Fibroblast of lung (primary cell): Measurements from ENCODE around the gene LPCAT3. TPM values are rescaled to one million over a fixed set of nuclear protein-coding genes. Genes with fewer than 3 reads are reported as not detected.

ENCODE experiments used
- DNase-seq, 2 donors: peaks; one replicate each; pipeline versions ENCODE4 v3.0.0 to v3.0.0-alpha.2; 2010; ENCODE audit warnings: low read depth in 2 of 2
- H2AFZ ChIP-seq: 2 replicates; pipeline ENCODE4 v1.5.1; 2012; ENCODE audit warnings: low read length, control low read depth, inconsistent platforms
- H3K27ac ChIP-seq: 2 replicates; pipeline ENCODE4 v1.5.1; 2011; ENCODE audit warnings: low read length, control low read depth; ENCODE audit not compliant: insufficient read depth
- H3K27me3 ChIP-seq: 2 replicates; pipeline ENCODE4 v1.5.1; 2011; ENCODE audit warnings: mild to moderate bottlenecking, low read length; ENCODE audit not compliant: control insufficient read depth, insufficient read depth
- H3K36me3 ChIP-seq: 2 replicates; pipeline ENCODE4 v1.5.1; 2011; ENCODE audit warnings: low read length; ENCODE audit not compliant: control insufficient read depth, insufficient read depth
- H3K4me1 ChIP-seq: 2 replicates; pipeline ENCODE4 v1.5.1; 2011; ENCODE audit warnings: low read length; ENCODE audit not compliant: control insufficient read depth, insufficient read depth; ENCODE audit errors: extremely low read depth
- H3K4me2 ChIP-seq: 2 replicates; pipeline ENCODE4 v1.5.1; 2011; ENCODE audit warnings: low read length, control low read depth; ENCODE audit not compliant: insufficient read depth; ENCODE audit errors: extremely low read depth
- H3K4me3 ChIP-seq, 4 experiments: fragments of 200-600 bp in 1 of 4; sonication (generic) in 1 of 4; replicated peaks in 1 of 4; 2 replicates each; pipeline ENCODE4 v1.5.1; 2011 to 2016; ENCODE audit warnings: low read length in 4 of 4, low read depth in 3 of 4, mild to moderate bottlenecking in 3 of 4, control low read depth in 2 of 4, inconsistent platforms in 1 of 4, mixed read lengths in 1 of 4; ENCODE audit not compliant: insufficient read depth in 1 of 4; ENCODE audit errors: control extremely low read depth in 1 of 4
- H3K79me2 ChIP-seq: 2 replicates; pipeline ENCODE4 v1.5.1; 2012; ENCODE audit warnings: mild to moderate bottlenecking, low read length, inconsistent platforms; ENCODE audit not compliant: control insufficient read depth, insufficient read depth
- H3K9ac ChIP-seq: 2 replicates; pipeline ENCODE4 v1.5.1; 2011; ENCODE audit warnings: mild to moderate bottlenecking, low read length, control low read depth; ENCODE audit not compliant: insufficient read depth
- H3K9me3 ChIP-seq: 2 replicates; pipeline ENCODE4 v1.5.1; 2012; ENCODE audit warnings: low read depth, low read length; ENCODE audit not compliant: control insufficient read depth, insufficient read depth
- H4K20me1 ChIP-seq: 2 replicates; pipeline ENCODE4 v1.5.1; 2011; ENCODE audit warnings: low read length; ENCODE audit not compliant: control insufficient read depth, insufficient read depth; ENCODE audit errors: extremely low read depth
- CTCF ChIP-seq, 2 donors: IDR thresholded peaks in 1 of 2; conservative IDR thresholded peaks in 1 of 2; 1 replicate in 1 of 2; 2 replicates in 1 of 2; pipeline ENCODE4 v1.5.1; 2011 to 2012; ENCODE audit warnings: low read length in 2 of 2, control low read depth in 1 of 2, inconsistent platforms in 1 of 2, low read depth in 1 of 2, mild to moderate bottlenecking in 1 of 2
- EZH2 ChIP-seq: IDR thresholded peaks from 2 replicates; pipeline ENCODE4 v1.5.1; 2012; ENCODE audit warnings: low read length, control low read depth, mild to moderate bottlenecking; ENCODE audit errors: missing control alignments
- polyA plus RNA-seq, 2 donors: library from polyadenylated mRNA; depleted of rRNA in 1 of 2; stranded (reverse) in 1 of 2; unstranded in 1 of 2; fragments of >200 nt; gene quantifications; 2 replicates each; pipeline ENCODE4 v1.2.1, GENCODE V29; 2011 to 2012; ENCODE audit warnings: missing spikeins in 1 of 2
- total RNA-seq: library from RNA; depleted of rRNA; stranded (reverse); fragments of >200 nt; gene quantifications from 2 replicates; pipeline ENCODE4 v1.2.1, GENCODE V29; 2014

Gene LPCAT3
- total and polyA plus RNA-seq, 2 donors (not counting 1 experiment from before 2014, with no cell fraction given) = 11.4 to 54.0 TPM

GRCh38 chr12:6967651-6968100, 50.6 kb downstream of the LPCAT3 start:
- H3K4me3 ChIP-seq = no peak overlapping the region
- H3K79me2 ChIP-seq = peaks cover 44% of the 10 kb centered on the region
- TF ChIP-seq CTCF (conservative IDR thresholded peaks at IDR 0.05 in 1 of 2, IDR thresholded peaks at IDR 0.05 in 1 of 2; ENCODE audit: low read depth in 1 of 2, low read length in 2 of 2) (no peak), EZH2 (no peak)
- H3K27me3 ChIP-seq = no peaks in the 10 kb centered on the region
- no peak overlapping the region for H3K27ac ChIP-seq
- no peak for DNase-seq
- H4K20me1 ChIP-seq = no peaks in the 10 kb centered on the region
- no peak overlapping the region for H3K4me2 ChIP-seq
- H3K36me3 ChIP-seq = peaks cover 24% of the 10 kb centered on the region
- H3K4me1 ChIP-seq = peaks cover 7% of the 10 kb centered on the region
- no peak overlapping the region for H3K9ac ChIP-seq
- H2AFZ ChIP-seq = no peak overlapping the region
- no peaks in the 10 kb centered on the region for H3K9me3 ChIP-seq

GRCh38 chr12:6966351-6966750, 51.9 kb downstream of the LPCAT3 start:
- Histone ChIP-seq H4K20me1 (no peaks in the 10 kb centered on the region), H2AFZ (no peak overlapping the region), H3K79me2 (peaks cover 31% of the 10 kb centered on the region), H3K4me1 (peaks cover 9% of the 10 kb centered on the region), H3K4me2 (no peak overlapping the region), H3K27ac (no peak overlapping the region), H3K4me3 (no peak overlapping the region), H3K36me3 (peaks cover 24% of the 10 kb centered on the region), H3K9ac (no peak overlapping the region), H3K9me3 (no peaks in the 10 kb centered on the region), H3K27me3 (no peaks in the 10 kb centered on the region)
- TF ChIP-seq EZH2 (no peak), CTCF (conservative IDR thresholded peaks at IDR 0.05 in 1 of 2, IDR thresholded peaks at IDR 0.05 in 1 of 2; ENCODE audit: low read depth in 1 of 2, low read length in 2 of 2) (no peak)
- no peak for DNase-seq

- Histone ChIP-seq H3K4me3 (no peak overlapping the region), H3K4me1 (peaks cover 9% of the 10 kb centered on the region), H3K9ac (no peak overlapping the region), H2AFZ (no peak overlapping the region), H3K4me2 (no peak overlapping the region), H4K20me1 (no peaks in the 10 kb centered on the region), H3K27ac (no peak overlapping the region), H3K79me2 (peaks cover 26% of the 10 kb centered on the region), H3K36me3 (peaks cover 24% of the 10 kb centered on the region), H3K9me3 (no peaks in the 10 kb centered on the region), H3K27me3 (no peaks in the 10 kb centered on the region)
- DNase-seq = no peak
- TF ChIP-seq CTCF (conservative IDR thresholded peaks at IDR 0.05 in 1 of 2, IDR thresholded peaks at IDR 0.05 in 1 of 2; ENCODE audit: low read depth in 1 of 2, low read length in 2 of 2) = no peak
- no peak for TF ChIP-seq EZH2
These were observed 52.6 kb downstream of the LPCAT3 start for GRCh38 chr12:6965714-6966113.
